ENCODE measurements around the gene ZFPM1.
"Not testable (repeated sequence)": the region's sequence is repeated elsewhere in the genome, so short reads cannot be mapped to it uniquely, and the experiment has no call there.

ZFPM1 gene

GRCh38 chr16:88467541-88467944, 14.5 kb downstream of the ZFPM1 start:
- DNase-seq = no peak

GRCh38 chr16:88468275-88469129, 15.4 kb downstream of the ZFPM1 start:
- no peak for DNase-seq

- no peak for DNase-seq
Measured at GRCh38 chr16:88469615-88470395, 16.7 kb downstream of the ZFPM1 start.

GRCh38 chr16:88470396-88470680, 17.3 kb downstream of the ZFPM1 start:
- DNase-seq = not testable (repeated sequence)

- DNase-seq = not testable (repeated sequence)
Measured at GRCh38 chr16:88470696-88471095, 17.6 kb downstream of the ZFPM1 start.

- no peak for DNase-seq
Measured at GRCh38 chr16:88471115-88471514, 18.0 kb downstream of the ZFPM1 start.

GRCh38 chr16:88471575-88471974, 18.5 kb downstream of the ZFPM1 start:
- no peak for DNase-seq

- DNase-seq = no peak
Measured at GRCh38 chr16:88472069-88472468, 19.0 kb downstream of the ZFPM1 start.

GRCh38 chr16:88472637-88473205, 19.6 kb downstream of the ZFPM1 start:
- DNase-seq = no peak

GRCh38 chr16:88473666-88474534, 20.8 kb downstream of the ZFPM1 start:
- DNase-seq = no peak

GRCh38 chr16:88475037-88475436, 22.0 kb downstream of the ZFPM1 start:
- no peak for DNase-seq

GRCh38 chr16:88476203-88476602, 23.1 kb downstream of the ZFPM1 start:
- DNase-seq = no peak

GRCh38 chr16:88476817-88477397, 23.8 kb downstream of the ZFPM1 start:
- no peak for DNase-seq

GRCh38 chr16:88477631-88478519, 24.8 kb downstream of the ZFPM1 start:
- no peak for DNase-seq

GRCh38 chr16:88478889-88479792, 26.1 kb downstream of the ZFPM1 start:
- no peak for DNase-seq

- DNase-seq = no peak
Measured at GRCh38 chr16:88479793-88480760, 27.0 kb downstream of the ZFPM1 start.

- DNase-seq = no peak
Measured at GRCh38 chr16:88480829-88481228, 27.7 kb downstream of the ZFPM1 start.

GRCh38 chr16:88481851-88482250, 28.8 kb downstream of the ZFPM1 start:
- no peak for DNase-seq
